Measurements from ENCODE around the gene NEURL1B. TPM values are rescaled to one million over a fixed set of nuclear protein-coding genes. Genes with fewer than 3 reads are reported as not detected.

The NEURL1B gene
- total and polyA plus RNA-seq, 10 of the 15 experiments (the other 5 are each of a cell fraction or from before 2014, with no cell fraction given): 0.04 to 0.28 (median 0.05) TPM; not detected in 4

DNA sequence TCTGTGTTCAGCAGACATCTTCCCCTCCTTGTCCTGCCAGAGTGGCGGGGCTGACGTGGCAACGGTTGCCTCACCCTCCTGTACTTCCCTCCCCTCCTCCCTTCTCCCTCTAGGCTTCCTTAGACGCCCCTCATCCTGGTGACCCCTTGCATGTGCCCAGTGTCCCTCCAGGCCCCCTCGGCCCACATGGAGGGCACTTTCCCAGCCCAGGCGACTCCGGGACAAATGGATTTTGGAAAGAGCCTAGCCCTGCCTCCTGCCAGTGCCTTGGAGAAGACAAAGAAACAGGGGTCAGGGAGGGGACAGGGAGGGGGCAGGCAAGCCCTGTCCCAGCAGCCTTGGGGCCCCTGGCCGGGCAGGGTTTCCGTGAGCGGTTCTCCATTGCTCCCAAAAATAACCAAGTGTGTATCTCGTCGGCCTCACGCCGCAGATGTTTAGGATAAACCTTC is 38.3 kb upstream of the NEURL1B start:
- no TSS peak for BruUV-seq (replicated peaks)
- 48% methylated on average over 14 of the region's 14 CpGs for WGBS (ENCODE audit: insufficient coverage, insufficient replicate concordance, low lambda C conversion rate, missing lambda C conversion rate)
- H2AFZ ChIP-seq (ENCODE audit: control insufficient read depth, low read depth, low read length): no peak overlapping the region
- POLR2A ChIA-PET: no interaction called here
- RAD21 ChIA-PET (ENCODE audit: unreplicated experiment): no interaction called here
- SMC1A ChIA-PET (ENCODE audit: uncharacterized antibody, unreplicated experiment): no interaction called here
- CTCF ChIA-PET: no interaction called here
- H3K27me3 ChIP-seq (replicated peaks in 1 of 2; ENCODE audit: control insufficient read depth in 2 of 2, insufficient read depth in 2 of 2, low read length in 1 of 2): peaks cover 0 to 9% of the 10 kb centered on the region in 2 experiments; a peak in 3 of 4 replicates
- intact Hi-C loops (cut with micrococcal nuclease; ENCODE audit: unreplicated experiment) (no loop called here), in situ Hi-C loops (cut with MboI) (no loop called here)
- TF ChIP-seq STAT3 (IDR thresholded peaks at IDR 0.05; ENCODE audit: low read depth, low read length): no peak
- TF ChIP-seq ETV6 (conservative IDR thresholded peaks at IDR 0.05 in 1 of 2, IDR thresholded peaks at IDR 0.05 in 1 of 2; ENCODE audit: borderline replicate concordance in 1 of 2, low read depth in 1 of 2): no peak
- H3K9ac ChIP-seq (ENCODE audit: control insufficient read depth, insufficient read depth, low read length): no peak overlapping the region
- no peak for FAIRE-seq
- no peaks in the 10 kb centered on the region for H4K20me1 ChIP-seq (ENCODE audit: control insufficient read depth, insufficient read depth)
- no peak overlapping the region for H3K4me2 ChIP-seq (ENCODE audit: control insufficient read depth, insufficient read depth)
- no peak for DNase-seq (ENCODE audit: low read depth, low spot score)
- no peaks in the 10 kb centered on the region for H3K79me2 ChIP-seq (ENCODE audit: control insufficient read depth, insufficient read depth, low read length)
- H3K36me3 ChIP-seq (ENCODE audit: control insufficient read depth in 2 of 2, insufficient read depth in 2 of 2, low read length in 1 of 2): no peaks in the 10 kb centered on the region
- ATAC-seq: no peak
- no peak overlapping the region for H3K4me3 ChIP-seq
- no peak overlapping the region for H3K27ac ChIP-seq (ENCODE audit: control insufficient read depth, insufficient read depth)
- H3K9me3 ChIP-seq (replicated peaks; ENCODE audit: control insufficient read depth, insufficient read depth, low read length): no peaks in the 10 kb centered on the region
- H3K4me1 ChIP-seq (ENCODE audit: control insufficient read depth, insufficient read depth, low read length): no peaks in the 10 kb centered on the region

DNA sequence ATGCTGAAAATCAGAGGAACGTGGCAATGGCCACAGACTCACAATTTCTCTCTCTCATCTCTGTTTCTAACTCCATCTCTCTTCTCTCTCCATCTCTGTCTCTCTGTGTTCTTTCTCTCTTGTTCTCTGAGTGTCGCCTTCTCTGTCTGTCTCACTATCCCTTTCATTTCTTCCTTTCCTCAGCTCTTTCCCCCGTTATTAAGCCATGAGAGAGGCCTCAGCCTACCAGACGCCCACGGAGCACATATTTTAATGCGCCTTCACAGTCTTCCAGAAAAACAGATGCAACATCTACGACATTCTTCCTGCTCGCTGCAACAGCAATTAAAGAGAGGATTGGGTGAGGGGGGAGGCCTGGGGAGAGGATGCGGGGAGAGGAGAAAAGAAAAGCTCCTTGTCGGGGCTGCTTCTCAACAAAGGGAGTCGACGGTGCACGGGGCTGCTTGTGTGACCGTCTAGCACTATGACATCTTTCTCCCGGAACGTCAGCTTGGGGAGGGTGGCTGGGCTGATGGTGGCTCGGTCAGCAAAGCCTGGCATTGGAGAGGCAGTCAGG is 37.7 kb upstream of the NEURL1B start:
- SMC1A ChIA-PET (ENCODE audit: uncharacterized antibody, unreplicated experiment): no interaction called here
- Histone ChIP-seq H3K4me1 (ENCODE audit: control insufficient read depth, insufficient read depth, low read length) (no peaks in the 10 kb centered on the region), H3K4me2 (ENCODE audit: control insufficient read depth, insufficient read depth) (no peak overlapping the region), H4K20me1 (ENCODE audit: control insufficient read depth, insufficient read depth) (no peaks in the 10 kb centered on the region), H3K27me3 (replicated peaks in 1 of 2; ENCODE audit: control insufficient read depth in 2 of 2, insufficient read depth in 2 of 2, low read length in 1 of 2) (peaks cover 0 to 9% of the 10 kb centered on the region in 2 experiments; a peak in 3 of 4 replicates), H3K4me3 (no peak overlapping the region), H3K79me2 (ENCODE audit: control insufficient read depth, insufficient read depth, low read length) (no peaks in the 10 kb centered on the region), H3K9ac (ENCODE audit: control insufficient read depth, insufficient read depth, low read length) (no peak overlapping the region), H3K36me3 (ENCODE audit: control insufficient read depth in 2 of 2, insufficient read depth in 2 of 2, low read length in 1 of 2) (no peaks in the 10 kb centered on the region), H3K27ac (ENCODE audit: control insufficient read depth, insufficient read depth) (no peak overlapping the region), H3K9me3 (replicated peaks; ENCODE audit: control insufficient read depth, insufficient read depth, low read length) (no peaks in the 10 kb centered on the region), H2AFZ (ENCODE audit: control insufficient read depth, low read depth, low read length) (no peak overlapping the region)
- DNase-seq (ENCODE audit: low read depth, low spot score) (no peak), ATAC-seq (no peak), FAIRE-seq (no peak)
- BruUV-seq (replicated peaks): no TSS peak
- intact Hi-C loops (cut with micrococcal nuclease; ENCODE audit: unreplicated experiment): no loop called here
- RAD21 ChIA-PET (ENCODE audit: unreplicated experiment): no interaction called here
- POLR2A ChIA-PET: no interaction called here
- CTCF ChIA-PET: no interaction called here
- WGBS (ENCODE audit: insufficient coverage, insufficient replicate concordance, low lambda C conversion rate, missing lambda C conversion rate): 53% methylated on average over 17 of the region's 17 CpGs
- in situ Hi-C loops (cut with MboI): no loop called here
- TF ChIP-seq, protein P1, sequence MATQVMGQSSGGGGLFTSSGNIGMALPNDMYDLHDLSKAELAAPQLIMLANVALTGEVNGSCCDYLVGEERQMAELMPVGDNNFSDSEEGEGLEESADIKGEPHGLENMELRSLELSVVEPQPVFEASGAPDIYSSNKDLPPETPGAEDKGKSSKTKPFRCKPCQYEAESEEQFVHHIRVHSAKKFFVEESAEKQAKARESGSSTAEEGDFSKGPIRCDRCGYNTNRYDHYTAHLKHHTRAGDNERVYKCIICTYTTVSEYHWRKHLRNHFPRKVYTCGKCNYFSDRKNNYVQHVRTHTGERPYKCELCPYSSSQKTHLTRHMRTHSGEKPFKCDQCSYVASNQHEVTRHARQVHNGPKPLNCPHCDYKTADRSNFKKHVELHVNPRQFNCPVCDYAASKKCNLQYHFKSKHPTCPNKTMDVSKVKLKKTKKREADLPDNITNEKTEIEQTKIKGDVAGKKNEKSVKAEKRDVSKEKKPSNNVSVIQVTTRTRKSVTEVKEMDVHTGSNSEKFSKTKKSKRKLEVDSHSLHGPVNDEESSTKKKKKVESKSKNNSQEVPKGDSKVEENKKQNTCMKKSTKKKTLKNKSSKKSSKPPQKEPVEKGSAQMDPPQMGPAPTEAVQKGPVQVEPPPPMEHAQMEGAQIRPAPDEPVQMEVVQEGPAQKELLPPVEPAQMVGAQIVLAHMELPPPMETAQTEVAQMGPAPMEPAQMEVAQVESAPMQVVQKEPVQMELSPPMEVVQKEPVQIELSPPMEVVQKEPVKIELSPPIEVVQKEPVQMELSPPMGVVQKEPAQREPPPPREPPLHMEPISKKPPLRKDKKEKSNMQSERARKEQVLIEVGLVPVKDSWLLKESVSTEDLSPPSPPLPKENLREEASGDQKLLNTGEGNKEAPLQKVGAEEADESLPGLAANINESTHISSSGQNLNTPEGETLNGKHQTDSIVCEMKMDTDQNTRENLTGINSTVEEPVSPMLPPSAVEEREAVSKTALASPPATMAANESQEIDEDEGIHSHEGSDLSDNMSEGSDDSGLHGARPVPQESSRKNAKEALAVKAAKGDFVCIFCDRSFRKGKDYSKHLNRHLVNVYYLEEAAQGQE (IDR thresholded peaks at IDR 0.05; ENCODE audit: low read depth, low read length): no peak
- TF ChIP-seq, protein P2, sequence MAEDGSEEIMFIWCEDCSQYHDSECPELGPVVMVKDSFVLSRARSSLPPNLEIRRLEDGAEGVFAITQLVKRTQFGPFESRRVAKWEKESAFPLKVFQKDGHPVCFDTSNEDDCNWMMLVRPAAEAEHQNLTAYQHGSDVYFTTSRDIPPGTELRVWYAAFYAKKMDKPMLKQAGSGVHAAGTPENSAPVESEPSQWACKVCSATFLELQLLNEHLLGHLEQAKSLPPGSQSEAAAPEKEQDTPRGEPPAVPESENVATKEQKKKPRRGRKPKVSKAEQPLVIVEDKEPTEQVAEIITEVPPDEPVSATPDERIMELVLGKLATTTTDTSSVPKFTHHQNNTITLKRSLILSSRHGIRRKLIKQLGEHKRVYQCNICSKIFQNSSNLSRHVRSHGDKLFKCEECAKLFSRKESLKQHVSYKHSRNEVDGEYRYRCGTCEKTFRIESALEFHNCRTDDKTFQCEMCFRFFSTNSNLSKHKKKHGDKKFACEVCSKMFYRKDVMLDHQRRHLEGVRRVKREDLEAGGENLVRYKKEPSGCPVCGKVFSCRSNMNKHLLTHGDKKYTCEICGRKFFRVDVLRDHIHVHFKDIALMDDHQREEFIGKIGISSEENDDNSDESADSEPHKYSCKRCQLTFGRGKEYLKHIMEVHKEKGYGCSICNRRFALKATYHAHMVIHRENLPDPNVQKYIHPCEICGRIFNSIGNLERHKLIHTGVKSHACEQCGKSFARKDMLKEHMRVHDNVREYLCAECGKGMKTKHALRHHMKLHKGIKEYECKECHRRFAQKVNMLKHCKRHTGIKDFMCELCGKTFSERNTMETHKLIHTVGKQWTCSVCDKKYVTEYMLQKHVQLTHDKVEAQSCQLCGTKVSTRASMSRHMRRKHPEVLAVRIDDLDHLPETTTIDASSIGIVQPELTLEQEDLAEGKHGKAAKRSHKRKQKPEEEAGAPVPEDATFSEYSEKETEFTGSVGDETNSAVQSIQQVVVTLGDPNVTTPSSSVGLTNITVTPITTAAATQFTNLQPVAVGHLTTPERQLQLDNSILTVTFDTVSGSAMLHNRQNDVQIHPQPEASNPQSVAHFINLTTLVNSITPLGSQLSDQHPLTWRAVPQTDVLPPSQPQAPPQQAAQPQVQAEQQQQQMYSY (CRISPR knock-in tag; IDR thresholded peaks at IDR 0.05): no peak
- TF ChIP-seq, protein P3, sequence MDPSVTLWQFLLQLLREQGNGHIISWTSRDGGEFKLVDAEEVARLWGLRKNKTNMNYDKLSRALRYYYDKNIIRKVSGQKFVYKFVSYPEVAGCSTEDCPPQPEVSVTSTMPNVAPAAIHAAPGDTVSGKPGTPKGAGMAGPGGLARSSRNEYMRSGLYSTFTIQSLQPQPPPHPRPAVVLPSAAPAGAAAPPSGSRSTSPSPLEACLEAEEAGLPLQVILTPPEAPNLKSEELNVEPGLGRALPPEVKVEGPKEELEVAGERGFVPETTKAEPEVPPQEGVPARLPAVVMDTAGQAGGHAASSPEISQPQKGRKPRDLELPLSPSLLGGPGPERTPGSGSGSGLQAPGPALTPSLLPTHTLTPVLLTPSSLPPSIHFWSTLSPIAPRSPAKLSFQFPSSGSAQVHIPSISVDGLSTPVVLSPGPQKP (IDR thresholded peaks at IDR 0.05; ENCODE audit: low read depth, low read length): no peak
- no peak for TF ChIP-seq WRNIP1 (IDR thresholded peaks at IDR 0.05; ENCODE audit: borderline replicate concordance, low read depth, low read length)
- no peak for TF ChIP-seq JUNB (IDR thresholded peaks at IDR 0.05)
